A549 (cell line): ENCODE data around the gene ACYP2.

Experiments
- BHLHE40 ChIP-seq: IDR thresholded peaks from 2 replicates; pipeline ENCODE4 v1.6.1; 2012; ENCODE audit warnings: low read depth, low read length, inconsistent platforms
- CBX2 ChIP-seq: fragments of 200-600 bp; sonication (generic); IDR thresholded peaks from 2 replicates; pipeline ENCODE4 v1.6.1; 2016; ENCODE audit warnings: low read depth, mild to moderate bottlenecking, borderline replicate concordance
- CBX8 ChIP-seq: fragments of 200-600 bp; sonication (generic); IDR thresholded peaks from 2 replicates; pipeline ENCODE4 v1.6.1; 2016
- CTCF ChIP-seq: fragments of >200 bp; sonication (Bioruptor Twin); formaldehyde crosslinking; IDR thresholded peaks from 3 replicates; pipeline ENCODE4 v1.5.1; 2016
- EP300 ChIP-seq, 2 experiments: fragments of >200 bp; sonication (Bioruptor Twin); formaldehyde crosslinking; IDR thresholded peaks; 2 replicates in 1 of 2; 3 replicates in 1 of 2; pipeline ENCODE4 v1.6.1; 2016 to 2017
- FOXS1 ChIP-seq: fragments of 250-450 bp; sonication (Bioruptor Pico); IDR thresholded peaks from 2 replicates; pipeline ENCODE4 v1.5.0; 2020; ENCODE audit warnings: mild to moderate bottlenecking, moderate library complexity
- MAX ChIP-seq: IDR thresholded peaks from 2 replicates; pipeline ENCODE4 v1.6.1; 2012
- MYC ChIP-seq: IDR thresholded peaks from 2 replicates; pipeline ENCODE4 v1.6.1; 2012; ENCODE audit warnings: mild to moderate bottlenecking, inconsistent platforms, low read length, improper control_type of control experiment, borderline replicate concordance
- POLR2A ChIP-seq: IDR thresholded peaks from 2 replicates; pipeline ENCODE4 v1.6.1; 2012; ENCODE audit warnings: mild to moderate bottlenecking, low read length
- REST ChIP-seq: fragments of 200-600 bp; sonication (generic); IDR thresholded peaks from 2 replicates; pipeline ENCODE4 v1.6.1; 2016; ENCODE audit warnings: antibody characterized with exemption, mild to moderate bottlenecking, moderate library complexity
- SREBF2 ChIP-seq: fragments of 450-650 bp; IDR thresholded peaks from 2 replicates; pipeline ENCODE4 v1.6.1; 2014; ENCODE audit warnings: mild to moderate bottlenecking, moderate library complexity
- USF2 ChIP-seq: fragments of 450-650 bp; IDR thresholded peaks from 2 replicates; pipeline ENCODE4 v1.6.1; 2014; ENCODE audit warnings: antibody characterized with exemption
- ZC3H11A ChIP-seq: fragments of 450-650 bp; IDR thresholded peaks from 2 replicates; pipeline ENCODE4 v1.6.1; 2014; ENCODE audit warnings: antibody characterized with exemption, mild to moderate bottlenecking

GRCh38 chr2:54318821-54319220 is 203.4 kb downstream of the ACYP2 start:
- TF ChIP-seq EP300 (IDR thresholded peaks at IDR 0.05): no peak
- no peak for TF ChIP-seq ZC3H11A
- TF ChIP-seq MAX: no peak
- TF ChIP-seq CBX2: no peak
- TF ChIP-seq CTCF: no peak
- no peak for TF ChIP-seq POLR2A
- no peak for TF ChIP-seq CBX8
- TF ChIP-seq MYC: no peak
- no peak for TF ChIP-seq SREBF2
- no peak for TF ChIP-seq REST
- TF ChIP-seq FOXS1 (CRISPR knock-in tag): no peak
- no peak for TF ChIP-seq USF2
- TF ChIP-seq BHLHE40: no peak
